Measurements from ENCODE around the gene ZNF397. TPM values are rescaled to one million over a fixed set of nuclear protein-coding genes. Genes with fewer than 3 reads are reported as not detected.

ZNF397 gene
- total and polyA plus RNA-seq, 2 donors (not counting 1 experiment from before 2014, with no cell fraction given) = 16.8 to 67.2 TPM

- intact Hi-C loops (cut with micrococcal nuclease) = no loop called here
- no peaks in the 10 kb centered on the region for H3K9me3 Mint-ChIP-seq (ENCODE audit: insufficient read depth)
- H3K27ac ChIP-seq (ENCODE audit: low read length in 2 of 2) = no peak overlapping the region
- no peaks in the 10 kb centered on the region for H4K20me1 ChIP-seq (ENCODE audit: control insufficient read depth, insufficient read depth, low read length, poor library complexity, severe bottlenecking)
- H3K4me2 ChIP-seq (replicated peaks; ENCODE audit: low read depth, low read length, poor library complexity, severe bottlenecking) = no peak overlapping the region
- no peaks in the 10 kb centered on the region for H3K27me3 ChIP-seq (replicated peaks in 1 of 4; ENCODE audit: control extremely low read depth in 1 of 4, control insufficient read depth in 3 of 4, insufficient read depth in 4 of 4, low read length in 3 of 4)
- H3K27ac Mint-ChIP-seq = no peak overlapping the region
- no peaks in the 10 kb centered on the region for H3K36me3 ChIP-seq (replicated peaks in 1 of 2; ENCODE audit: control extremely low read depth in 1 of 2, control insufficient read depth in 1 of 2, extremely low read depth in 1 of 2, insufficient read depth in 2 of 2, low read length in 1 of 2)
- 90% methylated on average over 2 of the region's 4 CpGs for WGBS (ENCODE audit: insufficient coverage)
- no peak overlapping the region for H3K4me3 Mint-ChIP-seq
- H3K79me2 ChIP-seq (ENCODE audit: control insufficient read depth, insufficient read depth, low read length) = no peaks in the 10 kb centered on the region
- DNase-seq = no peak
- no peaks in the 10 kb centered on the region for H3K27me3 Mint-ChIP-seq
- H3K9me3 ChIP-seq (ENCODE audit: control extremely low read depth in 1 of 3, control insufficient read depth in 2 of 3, insufficient read depth in 1 of 3, low read length in 2 of 3) = no peaks in the 10 kb centered on the region
- H3K4me3 ChIP-seq (ENCODE audit: control extremely low read depth in 1 of 5, extremely low read depth in 1 of 5, insufficient read depth in 1 of 5, low read depth in 2 of 5, low read length in 4 of 5) = no peak overlapping the region
- H2AFZ ChIP-seq (ENCODE audit: insufficient read depth, low read depth, low read length, poor library complexity, severe bottlenecking) = no peak overlapping the region
- H3K4me1 ChIP-seq (ENCODE audit: control insufficient read depth in 2 of 2, insufficient read depth in 2 of 2, low read length in 2 of 2) = no peaks in the 10 kb centered on the region
- ChIA-PET POLR2A (no interaction called here), CTCF (interaction anchor here (0.8 kb wide), 1 partner anchor 49 kb away, joined by 3 read pairs; no protein-coding TSS in a partner anchor)
- H3K9ac ChIP-seq (ENCODE audit: low read length) = no peak overlapping the region
- no peaks in the 10 kb centered on the region for H3K4me1 Mint-ChIP-seq
- ATAC-seq (ENCODE audit: low read depth) = no peak
- no peak for TF ChIP-seq CTCF (IDR thresholded peaks at IDR 0.05)
- TF ChIP-seq EZH2 (IDR thresholded peaks at IDR 0.05; ENCODE audit: borderline replicate concordance, insufficient read depth, low read depth, low read length, poor library complexity, severe bottlenecking) = no peak
Measured at GRCh38 chr18:35192415-35192814, 48.4 kb upstream of the ZNF397 start.

- Histone ChIP-seq H3K9me3 (ENCODE audit: control extremely low read depth in 1 of 3, control insufficient read depth in 2 of 3, insufficient read depth in 1 of 3, low read length in 2 of 3) (no peaks in the 10 kb centered on the region), H3K4me2 (replicated peaks; ENCODE audit: low read depth, low read length, poor library complexity, severe bottlenecking) (no peak overlapping the region), H4K20me1 (ENCODE audit: control insufficient read depth, insufficient read depth, low read length, poor library complexity, severe bottlenecking) (no peaks in the 10 kb centered on the region), H3K27me3 (replicated peaks in 1 of 4; ENCODE audit: control extremely low read depth in 1 of 4, control insufficient read depth in 3 of 4, insufficient read depth in 4 of 4, low read length in 3 of 4) (no peaks in the 10 kb centered on the region), H3K4me3 (ENCODE audit: control extremely low read depth in 1 of 5, extremely low read depth in 1 of 5, insufficient read depth in 1 of 5, low read depth in 2 of 5, low read length in 4 of 5) (no peak overlapping the region), H3K36me3 (replicated peaks in 1 of 2; ENCODE audit: control extremely low read depth in 1 of 2, control insufficient read depth in 1 of 2, extremely low read depth in 1 of 2, insufficient read depth in 2 of 2, low read length in 1 of 2) (no peaks in the 10 kb centered on the region), H3K9ac (ENCODE audit: low read length) (no peak overlapping the region), H3K4me1 (ENCODE audit: control insufficient read depth in 2 of 2, insufficient read depth in 2 of 2, low read length in 2 of 2) (no peaks in the 10 kb centered on the region), H2AFZ (ENCODE audit: insufficient read depth, low read depth, low read length, poor library complexity, severe bottlenecking) (no peak overlapping the region), H3K79me2 (ENCODE audit: control insufficient read depth, insufficient read depth, low read length) (no peaks in the 10 kb centered on the region), H3K27ac (ENCODE audit: low read length in 2 of 2) (no peak overlapping the region)
- TF ChIP-seq CTCF (IDR thresholded peaks at IDR 0.05) = no peak
- no peak for TF ChIP-seq EZH2 (IDR thresholded peaks at IDR 0.05; ENCODE audit: borderline replicate concordance, insufficient read depth, low read depth, low read length, poor library complexity, severe bottlenecking)
- 50% methylated on average over 1 of the region's 1 CpG for WGBS (ENCODE audit: insufficient coverage)
- no peaks in the 10 kb centered on the region for H3K9me3 Mint-ChIP-seq (ENCODE audit: insufficient read depth)
- H3K27me3 Mint-ChIP-seq = no peaks in the 10 kb centered on the region
- no peak overlapping the region for H3K27ac Mint-ChIP-seq
- DNase-seq = no peak
- H3K4me1 Mint-ChIP-seq = no peaks in the 10 kb centered on the region
- H3K4me3 Mint-ChIP-seq = no peak overlapping the region
- ChIA-PET POLR2A (no interaction called here), CTCF (interaction anchor here (0.8 kb wide), 1 partner anchor 49 kb away, joined by 3 read pairs; no protein-coding TSS in a partner anchor)
- no peak for ATAC-seq (ENCODE audit: low read depth)
- intact Hi-C loops (cut with micrococcal nuclease) = no loop called here
Measured at GRCh38 chr18:35193316-35193715, 47.5 kb upstream of the ZNF397 start.

Measured in B cell (primary cell).